ENCODE measurements around the gene C17orf67.

C17orf67 gene

GRCh38 chr17:56771975-56772374 lies 61.7 kb downstream of the C17orf67 start:
- no peak for TF ChIP-seq REST (IDR thresholded peaks at IDR 0.05; ENCODE audit: low read depth)
- no peak for TF ChIP-seq EGR1 (IDR thresholded peaks at IDR 0.05)
- TF ChIP-seq TCF12 (IDR thresholded peaks at IDR 0.05; ENCODE audit: low read depth): no peak
- no peak for TF ChIP-seq CEBPB (IDR thresholded peaks at IDR 0.05)
- TF ChIP-seq ZBTB7A (IDR thresholded peaks at IDR 0.05; ENCODE audit: low read depth): no peak
- no peak for TF ChIP-seq TEAD4 (IDR thresholded peaks at IDR 0.05)
- TF ChIP-seq USF1 (IDR thresholded peaks at IDR 0.05): no peak
- no peak for TF ChIP-seq FOXM1 (IDR thresholded peaks at IDR 0.05; ENCODE audit: borderline replicate concordance, low read depth)
- no peak for TF ChIP-seq NFIC (IDR thresholded peaks at IDR 0.05)
- TF ChIP-seq TAF1 (IDR thresholded peaks at IDR 0.05; ENCODE audit: low read depth): no peak
- no peak for TF ChIP-seq YY1 (IDR thresholded peaks at IDR 0.05; ENCODE audit: low read depth)
- no peak for TF ChIP-seq MAX (IDR thresholded peaks at IDR 0.05)
- TF ChIP-seq CREB1 (IDR thresholded peaks at IDR 0.05; ENCODE audit: low read depth): no peak
- no peak for TF ChIP-seq EP300 (IDR thresholded peaks at IDR 0.05; ENCODE audit: borderline replicate concordance)
- TF ChIP-seq RAD21 (IDR thresholded peaks at IDR 0.05; ENCODE audit: low read depth): no peak

- no peak for TF ChIP-seq EGR1 (IDR thresholded peaks at IDR 0.05)
- no peak for TF ChIP-seq REST (IDR thresholded peaks at IDR 0.05; ENCODE audit: low read depth)
- no peak for TF ChIP-seq YY1 (IDR thresholded peaks at IDR 0.05; ENCODE audit: low read depth)
- TF ChIP-seq MAX (IDR thresholded peaks at IDR 0.05): no peak
- no peak for TF ChIP-seq NFIC (IDR thresholded peaks at IDR 0.05)
- no peak for TF ChIP-seq CEBPB (IDR thresholded peaks at IDR 0.05)
- no peak for TF ChIP-seq TEAD4 (IDR thresholded peaks at IDR 0.05)
- TF ChIP-seq USF1 (IDR thresholded peaks at IDR 0.05): no peak
- no peak for TF ChIP-seq EP300 (IDR thresholded peaks at IDR 0.05; ENCODE audit: borderline replicate concordance)
- no peak for TF ChIP-seq ZBTB7A (IDR thresholded peaks at IDR 0.05; ENCODE audit: low read depth)
- no peak for TF ChIP-seq TAF1 (IDR thresholded peaks at IDR 0.05; ENCODE audit: low read depth)
- TF ChIP-seq FOXM1 (IDR thresholded peaks at IDR 0.05; ENCODE audit: borderline replicate concordance, low read depth): no peak
- TF ChIP-seq TCF12 (IDR thresholded peaks at IDR 0.05; ENCODE audit: low read depth): no peak
- TF ChIP-seq RAD21 (IDR thresholded peaks at IDR 0.05; ENCODE audit: low read depth): no peak
Measured at GRCh38 chr17:56771563-56771962, 62.2 kb downstream of the C17orf67 start.

GRCh38 chr17:56770427-56770826 lies 63.3 kb downstream of the C17orf67 start:
- TF ChIP-seq USF1 (IDR thresholded peaks at IDR 0.05) (no peak), YY1 (IDR thresholded peaks at IDR 0.05; ENCODE audit: low read depth) (no peak), RAD21 (IDR thresholded peaks at IDR 0.05; ENCODE audit: low read depth) (no peak), REST (IDR thresholded peaks at IDR 0.05; ENCODE audit: low read depth) (no peak), TCF12 (IDR thresholded peaks at IDR 0.05; ENCODE audit: low read depth) (no peak), EGR1 (IDR thresholded peaks at IDR 0.05) (no peak), CEBPB (IDR thresholded peaks at IDR 0.05) (no peak), TEAD4 (IDR thresholded peaks at IDR 0.05) (no peak), ZBTB7A (IDR thresholded peaks at IDR 0.05; ENCODE audit: low read depth) (no peak), FOXM1 (IDR thresholded peaks at IDR 0.05; ENCODE audit: borderline replicate concordance, low read depth) (no peak), CREB1 (IDR thresholded peaks at IDR 0.05; ENCODE audit: low read depth) (no peak), NFIC (IDR thresholded peaks at IDR 0.05) (no peak), MAX (IDR thresholded peaks at IDR 0.05) (no peak)

GRCh38 chr17:56765449-56765848 lies 68.3 kb downstream of the C17orf67 start:
- no peak for TF ChIP-seq YY1 (IDR thresholded peaks at IDR 0.05; ENCODE audit: low read depth)
- TF ChIP-seq USF1 (IDR thresholded peaks at IDR 0.05): no peak
- no peak for TF ChIP-seq RAD21 (IDR thresholded peaks at IDR 0.05; ENCODE audit: low read depth)
- no peak for TF ChIP-seq ZBTB7A (IDR thresholded peaks at IDR 0.05; ENCODE audit: low read depth)
- no peak for TF ChIP-seq EP300 (IDR thresholded peaks at IDR 0.05; ENCODE audit: borderline replicate concordance)
- no peak for TF ChIP-seq MAX (IDR thresholded peaks at IDR 0.05)
